Vagina (tissue), 2 donors: ENCODE results near the gene KRT222.

ENCODE experiments used
- CTCF ChIP-seq, 3 experiments: fragments of 450-650 bp in 2 of 3; fragments of 200-600 bp in 1 of 3; sonication (generic) in 1 of 3; IDR thresholded peaks; one replicate each; pipeline ENCODE4 v1.5.1; 2017 to 2019; ENCODE audit warnings: antibody characterized with exemption in 3 of 3, mild to moderate bottlenecking in 2 of 3, moderate library complexity in 2 of 3
- POLR2A ChIP-seq, 2 donors: fragments of 450-650 bp; IDR thresholded peaks; one replicate each; pipeline ENCODE4 v1.6.1; 2017; ENCODE audit warnings: antibody characterized with exemption in 2 of 2, mild to moderate bottlenecking in 2 of 2, moderate library complexity in 2 of 2
- POLR2AphosphoS5 ChIP-seq, 2 donors: sonication (generic); formaldehyde crosslinking; IDR thresholded peaks; one replicate each; pipeline ENCODE4 v1.9.0; 2017; ENCODE audit warnings: antibody characterized with exemption in 2 of 2, mild to moderate bottlenecking in 2 of 2, low read depth in 1 of 2; ENCODE audit not compliant: insufficient read depth in 1 of 2

GRCh38 chr17:40686192-40686591 lies 21.2 kb upstream of the KRT222 start:
- TF ChIP-seq CTCF (IDR thresholded peaks at IDR 0.05) (no peak), POLR2AphosphoS5 (IDR thresholded peaks at IDR 0.05; ENCODE audit: insufficient read depth in 1 of 2, low read depth in 1 of 2) (no peak), POLR2A (IDR thresholded peaks at IDR 0.05) (no peak)
